ENCODE measurements around the gene SMIM1.
"Not testable (repeated sequence)": the region's sequence is repeated elsewhere in the genome, so short reads cannot be mapped to it uniquely, and the experiment has no call there.

Gene SMIM1

GRCh38 chr1:3809680-3810079 lies 37.1 kb downstream of the SMIM1 start:
- Histone ChIP-seq H3K36me3 (ENCODE audit: control insufficient read depth, low read length) (peaks cover 5% of the 10 kb centered on the region), H3K27ac (ENCODE audit: low read depth, low read length) (no peak overlapping the region), H3K4me3 (ENCODE audit: low read length) (no peak overlapping the region), H3K79me2 (ENCODE audit: control insufficient read depth, low read length) (no peaks in the 10 kb centered on the region), H3K9me2 (replicated peaks; ENCODE audit: control insufficient read depth, low read length) (no peaks in the 10 kb centered on the region), H4K20me1 (ENCODE audit: control insufficient read depth, insufficient read depth, low read depth, low read length) (no peaks in the 10 kb centered on the region), H3K9me3 (ENCODE audit: control insufficient read depth, insufficient read depth, low read length) (no peaks in the 10 kb centered on the region), H3K27me3 (ENCODE audit: control insufficient read depth, low read length) (peaks cover 2% of the 10 kb centered on the region), H3F3A (ENCODE audit: control insufficient read depth, insufficient read depth) (peaks cover 7% of the 10 kb centered on the region; the same call in 1 of the 2 replicates), H3K4me1 (ENCODE audit: control insufficient read depth, low read length) (no peaks in the 10 kb centered on the region), H3K4me2 (ENCODE audit: low read length) (no peak overlapping the region)
- TF ChIP-seq EZH2phosphoT487 (IDR thresholded peaks at IDR 0.05; ENCODE audit: borderline replicate concordance, low read length): no peak
- TF ChIP-seq CTCF (IDR thresholded peaks at IDR 0.05; ENCODE audit: low read depth, low read length, poor library complexity, severe bottlenecking): no peak

GRCh38 chr1:3810149-3810761 lies 37.7 kb downstream of the SMIM1 start:
- H3K4me2 ChIP-seq (ENCODE audit: low read length); H3F3A ChIP-seq (ENCODE audit: control insufficient read depth, insufficient read depth); H3K79me2 ChIP-seq (ENCODE audit: control insufficient read depth, low read length); H3K4me1 ChIP-seq (ENCODE audit: control insufficient read depth, low read length); H3K9me3 ChIP-seq (ENCODE audit: control insufficient read depth, insufficient read depth, low read length); H3K9me2 ChIP-seq (replicated peaks; ENCODE audit: control insufficient read depth, low read length); H3K27me3 ChIP-seq (ENCODE audit: control insufficient read depth, low read length); H4K20me1 ChIP-seq (ENCODE audit: control insufficient read depth, insufficient read depth, low read depth, low read length); H3K27ac ChIP-seq (ENCODE audit: low read depth, low read length); H3K4me3 ChIP-seq (ENCODE audit: low read length): not testable (repeated sequence)
- peaks cover 11% of the 10 kb centered on the region for H3K36me3 ChIP-seq (ENCODE audit: control insufficient read depth, low read length)

GRCh38 chr1:3811595-3811911 lies 39.0 kb downstream of the SMIM1 start:
- TF ChIP-seq EZH2phosphoT487 (IDR thresholded peaks at IDR 0.05; ENCODE audit: borderline replicate concordance, low read length) (no peak), CTCF (IDR thresholded peaks at IDR 0.05; ENCODE audit: low read depth, low read length, poor library complexity, severe bottlenecking) (no peak)
- no peak overlapping the region for H3K4me3 ChIP-seq (ENCODE audit: low read length)
- no peaks in the 10 kb centered on the region for H3K79me2 ChIP-seq (ENCODE audit: control insufficient read depth, low read length)
- H3K4me1 ChIP-seq (ENCODE audit: control insufficient read depth, low read length): no peaks in the 10 kb centered on the region
- no peaks in the 10 kb centered on the region for H3K27me3 ChIP-seq (ENCODE audit: control insufficient read depth, low read length)
- H4K20me1 ChIP-seq (ENCODE audit: control insufficient read depth, insufficient read depth, low read depth, low read length): no peaks in the 10 kb centered on the region
- no peaks in the 10 kb centered on the region for H3K9me2 ChIP-seq (replicated peaks; ENCODE audit: control insufficient read depth, low read length)
- H3F3A ChIP-seq (ENCODE audit: control insufficient read depth, insufficient read depth): peaks cover 7% of the 10 kb centered on the region; the same call in 1 of the 2 replicates
- H3K9me3 ChIP-seq (ENCODE audit: control insufficient read depth, insufficient read depth, low read length): no peaks in the 10 kb centered on the region
- no peak overlapping the region for H3K27ac ChIP-seq (ENCODE audit: low read depth, low read length)
- peaks cover 11% of the 10 kb centered on the region for H3K36me3 ChIP-seq (ENCODE audit: control insufficient read depth, low read length)
- no peak overlapping the region for H3K4me2 ChIP-seq (ENCODE audit: low read length)

GRCh38 chr1:3814065-3814464 lies 41.5 kb downstream of the SMIM1 start:
- Histone ChIP-seq H3F3A (ENCODE audit: control insufficient read depth, insufficient read depth) (peaks cover 7% of the 10 kb centered on the region; the same call in 1 of the 2 replicates), H3K4me3 (ENCODE audit: low read length) (no peak overlapping the region), H3K4me1 (ENCODE audit: control insufficient read depth, low read length) (no peaks in the 10 kb centered on the region), H3K4me2 (ENCODE audit: low read length) (no peak overlapping the region), H3K9me3 (ENCODE audit: control insufficient read depth, insufficient read depth, low read length) (no peaks in the 10 kb centered on the region), H3K79me2 (ENCODE audit: control insufficient read depth, low read length) (no peaks in the 10 kb centered on the region), H3K9me2 (replicated peaks; ENCODE audit: control insufficient read depth, low read length) (no peaks in the 10 kb centered on the region), H3K27me3 (ENCODE audit: control insufficient read depth, low read length) (no peaks in the 10 kb centered on the region), H3K27ac (ENCODE audit: low read depth, low read length) (no peak overlapping the region), H3K36me3 (ENCODE audit: control insufficient read depth, low read length) (peaks cover 11% of the 10 kb centered on the region), H4K20me1 (ENCODE audit: control insufficient read depth, insufficient read depth, low read depth, low read length) (no peaks in the 10 kb centered on the region)
- TF ChIP-seq EZH2phosphoT487 (IDR thresholded peaks at IDR 0.05; ENCODE audit: borderline replicate concordance, low read length): no peak
- TF ChIP-seq CTCF (IDR thresholded peaks at IDR 0.05; ENCODE audit: low read depth, low read length, poor library complexity, severe bottlenecking): no peak
